ENCODE measurements around the gene DOP1B.

DNA sequence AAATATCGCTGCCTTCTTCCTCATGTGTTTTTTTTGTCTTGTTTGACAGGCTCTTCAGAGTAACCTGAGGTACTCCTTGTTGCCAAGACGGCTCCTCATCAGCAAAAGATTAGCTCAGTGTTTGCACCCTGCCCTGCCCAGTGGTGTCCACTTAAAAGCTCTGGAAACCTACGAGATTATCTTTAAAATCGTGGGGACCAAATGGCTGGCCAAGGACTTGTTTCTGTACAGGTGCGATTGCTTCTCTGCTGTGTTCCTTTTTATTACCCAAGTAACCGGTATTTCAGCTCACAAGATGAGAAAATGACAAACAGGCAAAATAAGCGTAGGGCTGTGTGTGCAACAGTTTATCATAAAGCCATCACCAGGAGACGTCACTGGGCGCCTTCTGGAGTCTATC lies 42.4 kb downstream of the DOP1B start:
- TF ChIP-seq, protein P1, sequence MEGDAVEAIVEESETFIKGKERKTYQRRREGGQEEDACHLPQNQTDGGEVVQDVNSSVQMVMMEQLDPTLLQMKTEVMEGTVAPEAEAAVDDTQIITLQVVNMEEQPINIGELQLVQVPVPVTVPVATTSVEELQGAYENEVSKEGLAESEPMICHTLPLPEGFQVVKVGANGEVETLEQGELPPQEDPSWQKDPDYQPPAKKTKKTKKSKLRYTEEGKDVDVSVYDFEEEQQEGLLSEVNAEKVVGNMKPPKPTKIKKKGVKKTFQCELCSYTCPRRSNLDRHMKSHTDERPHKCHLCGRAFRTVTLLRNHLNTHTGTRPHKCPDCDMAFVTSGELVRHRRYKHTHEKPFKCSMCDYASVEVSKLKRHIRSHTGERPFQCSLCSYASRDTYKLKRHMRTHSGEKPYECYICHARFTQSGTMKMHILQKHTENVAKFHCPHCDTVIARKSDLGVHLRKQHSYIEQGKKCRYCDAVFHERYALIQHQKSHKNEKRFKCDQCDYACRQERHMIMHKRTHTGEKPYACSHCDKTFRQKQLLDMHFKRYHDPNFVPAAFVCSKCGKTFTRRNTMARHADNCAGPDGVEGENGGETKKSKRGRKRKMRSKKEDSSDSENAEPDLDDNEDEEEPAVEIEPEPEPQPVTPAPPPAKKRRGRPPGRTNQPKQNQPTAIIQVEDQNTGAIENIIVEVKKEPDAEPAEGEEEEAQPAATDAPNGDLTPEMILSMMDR (conservative IDR thresholded peaks at IDR 0.05; ENCODE audit: low read length) = no peak
- TF ChIP-seq EZH2phosphoT487 (IDR thresholded peaks at IDR 0.05; ENCODE audit: borderline replicate concordance) = no peak

Data from Loucy (cell line).